Ectodermal cell (in vitro differentiated cells): Measurements from ENCODE around the gene TENT4B.

Experiments
- H3K27ac ChIP-seq: 2 replicates; pipeline ENCODE4 v1.7.0; 2013; ENCODE audit warnings: mild to moderate bottlenecking, low read depth, low read length; ENCODE audit not compliant: insufficient read depth, poor library complexity, severe bottlenecking
- H3K27me3 ChIP-seq: 2 replicates; pipeline ENCODE4 v1.7.0; 2013; ENCODE audit warnings: mild to moderate bottlenecking, low read length; ENCODE audit not compliant: insufficient read depth, control insufficient read depth, poor library complexity, severe bottlenecking
- H3K36me3 ChIP-seq: one replicate; pipeline ENCODE4 v1.7.0; 2013; ENCODE audit warnings: low read length; ENCODE audit not compliant: control insufficient read depth, insufficient read depth
- H3K4me1 ChIP-seq: one replicate; pipeline ENCODE4 v1.7.0; 2013; ENCODE audit warnings: low read length; ENCODE audit not compliant: control insufficient read depth, insufficient read depth
- H3K4me3 ChIP-seq: 2 replicates; pipeline ENCODE4 v1.7.0; 2013; ENCODE audit warnings: low read depth, low read length, control low read depth; ENCODE audit not compliant: insufficient read depth
- H3K9me3 ChIP-seq: 2 replicates; pipeline ENCODE4 v1.7.0; 2013; ENCODE audit warnings: mild to moderate bottlenecking, low read length, moderate library complexity; ENCODE audit not compliant: control insufficient read depth
- WGBS, 2 experiments: methylation state at CpG; one replicate each; pipeline ENCODE4 v1.1.7; 2013; ENCODE audit warnings: missing lambda C conversion rate in 2 of 2; 5-methylcytosine and 5-hydroxymethylcytosine counted together

Gene TENT4B

GRCh38 chr16:50195276-50195675 is 42.2 kb downstream of the TENT4B start:
- H3K4me3 ChIP-seq: no peak overlapping the region
- no peaks in the 10 kb centered on the region for H3K36me3 ChIP-seq
- H3K27me3 ChIP-seq: no peaks in the 10 kb centered on the region
- WGBS, 2 experiments: 97 to 99% methylated on average over 2 of the region's 2 CpGs
- no peaks in the 10 kb centered on the region for H3K4me1 ChIP-seq
- H3K27ac ChIP-seq: no peak overlapping the region
- no peaks in the 10 kb centered on the region for H3K9me3 ChIP-seq

GRCh38 chr16:50195756-50196155 is 42.6 kb downstream of the TENT4B start:
- 89 to 90% methylated on average over 1 of the region's 1 CpG for WGBS, 2 experiments
- Histone ChIP-seq H3K4me3 (no peak overlapping the region), H3K4me1 (no peaks in the 10 kb centered on the region), H3K27ac (no peak overlapping the region), H3K9me3 (no peaks in the 10 kb centered on the region), H3K27me3 (no peaks in the 10 kb centered on the region), H3K36me3 (no peaks in the 10 kb centered on the region)

GRCh38 chr16:50197582-50197981 is 44.5 kb downstream of the TENT4B start:
- Histone ChIP-seq H3K4me3 (no peak overlapping the region), H3K9me3 (no peaks in the 10 kb centered on the region), H3K27ac (no peak overlapping the region), H3K27me3 (no peaks in the 10 kb centered on the region), H3K36me3 (no peaks in the 10 kb centered on the region), H3K4me1 (peaks cover 3% of the 10 kb centered on the region)
- 95 to 97% methylated on average over 7 of the region's 7 CpGs for WGBS, 2 experiments

GRCh38 chr16:50198802-50199403 is 45.8 kb downstream of the TENT4B start:
- Histone ChIP-seq H3K27me3 (no peaks in the 10 kb centered on the region), H3K4me1 (peaks cover 13% of the 10 kb centered on the region), H3K4me3 (no peak overlapping the region), H3K9me3 (no peaks in the 10 kb centered on the region), H3K27ac (no peak overlapping the region), H3K36me3 (no peaks in the 10 kb centered on the region)
- 62 to 70% methylated on average over 3 to 4 of the region's 4 CpGs for WGBS, 2 experiments

GRCh38 chr16:50201787-50202186 is 48.7 kb downstream of the TENT4B start:
- H3K4me3 ChIP-seq: no peak overlapping the region
- peaks cover 13% of the 10 kb centered on the region for H3K4me1 ChIP-seq
- H3K27ac ChIP-seq: no peak overlapping the region
- H3K9me3 ChIP-seq: no peaks in the 10 kb centered on the region
- H3K36me3 ChIP-seq: no peaks in the 10 kb centered on the region
- WGBS, 2 experiments: 100% methylated on average over 2 to 3 of the region's 3 CpGs
- H3K27me3 ChIP-seq: no peaks in the 10 kb centered on the region

- H3K4me3 ChIP-seq: no peak overlapping the region
- H3K27ac ChIP-seq: peak overlapping the region; percentile 40
- no peaks in the 10 kb centered on the region for H3K9me3 ChIP-seq
- WGBS, 2 experiments: 82 to 89% methylated on average over 5 of the region's 5 CpGs
- no peaks in the 10 kb centered on the region for H3K36me3 ChIP-seq
- H3K4me1 ChIP-seq: peaks cover 13% of the 10 kb centered on the region
- no peaks in the 10 kb centered on the region for H3K27me3 ChIP-seq
Observed at GRCh38 chr16:50202926-50203624, 50.0 kb downstream of the TENT4B start.

GRCh38 chr16:50203681-50204080 is 50.6 kb downstream of the TENT4B start:
- WGBS, 2 experiments: 76 to 80% methylated on average over 6 of the region's 6 CpGs
- H3K9me3 ChIP-seq: no peaks in the 10 kb centered on the region
- no peaks in the 10 kb centered on the region for H3K27me3 ChIP-seq
- no peak overlapping the region for H3K4me3 ChIP-seq
- H3K36me3 ChIP-seq: no peaks in the 10 kb centered on the region
- H3K4me1 ChIP-seq: peaks cover 13% of the 10 kb centered on the region
- H3K27ac ChIP-seq: no peak overlapping the region

- 96 to 97% methylated on average over 6 of the region's 6 CpGs for WGBS, 2 experiments
Observed at GRCh38 chr16:50204453-50205108, 51.5 kb downstream of the TENT4B start.

GRCh38 chr16:50207652-50208051 is 54.5 kb downstream of the TENT4B start:
- no peak overlapping the region for H3K27ac ChIP-seq
- peaks cover 13% of the 10 kb centered on the region for H3K4me1 ChIP-seq
- 96 to 100% methylated on average over 3 of the region's 3 CpGs for WGBS, 2 experiments

More at GRCh38 chr16:50204453-50205108, 51.5 kb downstream of the TENT4B start:
- no peaks in the 10 kb centered on the region for H3K36me3 ChIP-seq
- H3K9me3 ChIP-seq: no peaks in the 10 kb centered on the region
- H3K4me1 ChIP-seq: peaks cover 13% of the 10 kb centered on the region
- no peak overlapping the region for H3K27ac ChIP-seq
- H3K4me3 ChIP-seq: no peak overlapping the region
- no peaks in the 10 kb centered on the region for H3K27me3 ChIP-seq

GRCh38 chr16:50208460-50208931 is 55.4 kb downstream of the TENT4B start:
- WGBS, 2 experiments: 68 to 91% methylated on average over 2 to 3 of the region's 3 CpGs
- no peak overlapping the region for H3K4me3 ChIP-seq
- no peaks in the 10 kb centered on the region for H3K9me3 ChIP-seq
- no peaks in the 10 kb centered on the region for H3K27me3 ChIP-seq
- peaks cover 5% of the 10 kb centered on the region for H3K4me1 ChIP-seq
- no peak overlapping the region for H3K27ac ChIP-seq
- H3K36me3 ChIP-seq: no peaks in the 10 kb centered on the region

More at GRCh38 chr16:50207652-50208051, 54.5 kb downstream of the TENT4B start:
- Histone ChIP-seq H3K4me3 (no peak overlapping the region), H3K36me3 (no peaks in the 10 kb centered on the region), H3K9me3 (no peaks in the 10 kb centered on the region), H3K27me3 (no peaks in the 10 kb centered on the region)
